ENCODE measurements around the gene FUCA2. TPM values are rescaled to one million over a fixed set of nuclear protein-coding genes. Genes with fewer than 3 reads are reported as not detected.

Gene FUCA2
- total RNA-seq, 1 experiment from 2014 or later: 72.1 TPM

- H3K4me1 ChIP-seq (ENCODE audit: insufficient read depth, low read length): peaks cover 4% of the 10 kb centered on the region; the same call in 1 of the 2 replicates
- H3K27ac Mint-ChIP-seq: no peak overlapping the region
- no peak overlapping the region for H3K9ac ChIP-seq (ENCODE audit: extremely low read depth, insufficient read length, low read length)
Measured at GRCh38 chr6:143540192-143540591, 28.7 kb upstream of the FUCA2 start.

More at GRCh38 chr6:143540192-143540591, 28.7 kb upstream of the FUCA2 start:
- no peak overlapping the region for H4K91ac ChIP-seq (ENCODE audit: insufficient read length, low read depth, low read length)
- TF ChIP-seq CTCF (conservative IDR thresholded peaks at IDR 0.05): no peak
- DNase-seq: no peak
- Mint-ChIP-seq H3K9me3 (no peaks in the 10 kb centered on the region), H3K4me3 (no peak overlapping the region), H3K4me1 (peaks cover 31 to 36% of the 10 kb centered on the region in 2 experiments), H3K36me3 (ENCODE audit: insufficient read depth in 1 of 3, low read depth in 3 of 3) (no peaks in the 10 kb centered on the region; a peak in 1 of 7 replicates), H3K27me3 (ENCODE audit: low read depth) (peaks cover 41% of the 10 kb centered on the region)
- H3K4ac ChIP-seq (ENCODE audit: low read depth, low read length): no peak overlapping the region
- no peak overlapping the region for H3K14ac ChIP-seq (ENCODE audit: insufficient read depth, low read length)
- H4K5ac ChIP-seq (ENCODE audit: insufficient read length, low read depth, low read length): no peak overlapping the region
- H2BK12ac ChIP-seq (ENCODE audit: insufficient read length, low read depth, low read length): no peak overlapping the region
- no CpG with 5 or more reads among the region's 3 CpGs for WGBS (ENCODE audit: extremely low coverage, insufficient read length, low lambda C conversion rate)
- no peaks in the 10 kb centered on the region for H3K79me1 ChIP-seq (ENCODE audit: insufficient read depth, low read depth, low read length, poor library complexity, severe bottlenecking)
- H3T11ph ChIP-seq (ENCODE audit: low read length): no peak overlapping the region
- peaks cover 9% of the 10 kb centered on the region for H3K23me2 ChIP-seq (ENCODE audit: insufficient read length, low read depth, low read length, poor library complexity, severe bottlenecking)
- no peak overlapping the region for H3K27ac ChIP-seq (ENCODE audit: insufficient read length, low read depth, low read length)
- H3K56ac ChIP-seq (ENCODE audit: insufficient read length, low read depth, low read length): no peak overlapping the region
- no peak overlapping the region for H2BK20ac ChIP-seq (ENCODE audit: low read depth, low read length, poor library complexity, severe bottlenecking)
- no peaks in the 10 kb centered on the region for H3K79me2 ChIP-seq (ENCODE audit: insufficient read depth, low read length)
- H2BK15ac ChIP-seq (ENCODE audit: low read depth, low read length): no peak overlapping the region
- no peak overlapping the region for H2BK5ac ChIP-seq (ENCODE audit: insufficient read length, low read length)
- H3K23ac ChIP-seq (ENCODE audit: insufficient read length, low read depth, low read length): no peak overlapping the region
- H3K9me3 ChIP-seq (ENCODE audit: control insufficient read depth, low read depth, low read length): no peaks in the 10 kb centered on the region
- H3K27me3 ChIP-seq (ENCODE audit: insufficient read depth, low read length): peaks cover 4% of the 10 kb centered on the region; the same call in 1 of the 2 replicates
- no peak overlapping the region for H2BK120ac ChIP-seq (ENCODE audit: low read depth, low read length, poor library complexity, severe bottlenecking)
- H2AFZ ChIP-seq (ENCODE audit: low read length): no peak overlapping the region
- H4K20me1 ChIP-seq (ENCODE audit: control insufficient read depth, insufficient read depth, insufficient read length): no peaks in the 10 kb centered on the region
- H3K18ac ChIP-seq (ENCODE audit: insufficient read length, low read depth, low read length): no peak overlapping the region
- H3K4me2 ChIP-seq (ENCODE audit: insufficient read depth, insufficient read length, low read length): no peak overlapping the region
- no peak overlapping the region for H2AK5ac ChIP-seq (ENCODE audit: insufficient read length, low read length)
- H4K8ac ChIP-seq (replicated peaks; ENCODE audit: insufficient read length, low read depth, low read length): no peak overlapping the region
